Measurements from ENCODE around the gene CASZ1.

- TF ChIP-seq, protein P1, sequence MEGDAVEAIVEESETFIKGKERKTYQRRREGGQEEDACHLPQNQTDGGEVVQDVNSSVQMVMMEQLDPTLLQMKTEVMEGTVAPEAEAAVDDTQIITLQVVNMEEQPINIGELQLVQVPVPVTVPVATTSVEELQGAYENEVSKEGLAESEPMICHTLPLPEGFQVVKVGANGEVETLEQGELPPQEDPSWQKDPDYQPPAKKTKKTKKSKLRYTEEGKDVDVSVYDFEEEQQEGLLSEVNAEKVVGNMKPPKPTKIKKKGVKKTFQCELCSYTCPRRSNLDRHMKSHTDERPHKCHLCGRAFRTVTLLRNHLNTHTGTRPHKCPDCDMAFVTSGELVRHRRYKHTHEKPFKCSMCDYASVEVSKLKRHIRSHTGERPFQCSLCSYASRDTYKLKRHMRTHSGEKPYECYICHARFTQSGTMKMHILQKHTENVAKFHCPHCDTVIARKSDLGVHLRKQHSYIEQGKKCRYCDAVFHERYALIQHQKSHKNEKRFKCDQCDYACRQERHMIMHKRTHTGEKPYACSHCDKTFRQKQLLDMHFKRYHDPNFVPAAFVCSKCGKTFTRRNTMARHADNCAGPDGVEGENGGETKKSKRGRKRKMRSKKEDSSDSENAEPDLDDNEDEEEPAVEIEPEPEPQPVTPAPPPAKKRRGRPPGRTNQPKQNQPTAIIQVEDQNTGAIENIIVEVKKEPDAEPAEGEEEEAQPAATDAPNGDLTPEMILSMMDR (IDR thresholded peaks at IDR 0.05) = no peak
- no peak for TF ChIP-seq POLR2AphosphoS5 (IDR thresholded peaks at IDR 0.05)
Observed at GRCh38 chr1:10649517-10650201, 146.8 kb downstream of the CASZ1 start.
